Right lobe of liver (tissue), 6 donors: ENCODE measurements around the gene MED31. TPM values are rescaled to one million over a fixed set of nuclear protein-coding genes. Genes with fewer than 3 reads are reported as not detected.

Experiments
- ATAC-seq, 4 donors: fragments of 200-7000 bp; cut with Tn5 transposase; one replicate each; pipeline ENCODE4 v1.9.1; 2020; ENCODE audit warnings: mild to moderate bottlenecking in 4 of 4, moderate library complexity in 4 of 4
- DNase-seq, 3 donors: peaks; one replicate each; pipeline ENCODE4 v3.0.0-alpha.2; 2020
- H3K27ac ChIP-seq, 3 donors: fragments of 200-600 bp; one replicate each; pipeline ENCODE4 v1.8.0; 2022
- H3K27me3 ChIP-seq, 2 donors: fragments of 200-600 bp; one replicate each; pipeline ENCODE4 v1.8.0; 2022
- H3K36me3 ChIP-seq, 4 donors: fragments of 200-600 bp; sonication (generic) in 1 of 4; one replicate each; pipeline versions ENCODE4 v1.5.1 to v1.8.0; 2017 to 2022; ENCODE audit warnings: control low read depth in 1 of 4
- H3K4me1 ChIP-seq, 4 donors: fragments of 200-600 bp; sonication (generic) in 1 of 4; one replicate each; pipeline versions ENCODE4 v1.5.1 to v1.8.0; 2017 to 2022; ENCODE audit warnings: control low read depth in 1 of 4
- H3K4me3 ChIP-seq, 3 donors: fragments of 200-600 bp; one replicate each; pipeline ENCODE4 v1.8.0; 2022
- H3K9me3 ChIP-seq, 4 donors: fragments of 200-600 bp; sonication (generic) in 1 of 4; one replicate each; pipeline versions ENCODE4 v1.5.1 to v1.8.0; 2017 to 2022; ENCODE audit warnings: control low read depth in 1 of 4
- CTCF ChIP-seq, 4 donors: fragments of 200-600 bp in 3 of 4; fragments of 450-650 bp in 1 of 4; IDR thresholded peaks; one replicate each; pipeline versions ENCODE4 v1.5.1 to v1.8.0; 2016 to 2022; ENCODE audit warnings: antibody characterized with exemption in 4 of 4, mild to moderate bottlenecking in 2 of 4
- POLR2A ChIP-seq: fragments of 450-650 bp; IDR thresholded peaks from one replicate; pipeline ENCODE4 v1.6.1; 2017; ENCODE audit warnings: antibody characterized with exemption, mild to moderate bottlenecking
- WGBS: methylation state at CpG from one replicate; pipeline ENCODE4 v1.1.6; 2018; ENCODE audit warnings: low coverage, low lambda C conversion rate; ENCODE audit not compliant: insufficient coverage; ENCODE audit errors: missing lambda C conversion rate; 5-methylcytosine and 5-hydroxymethylcytosine counted together
- intact Hi-C, 2 donors: fragments of 100-400 bp; cut with DNase I; formaldehyde crosslinking; loops; one replicate each; pipeline versions ENCODE4 v1.11.2 to v1.14.1; 2022
- total RNA-seq, 6 experiments: library from RNA; depleted of rRNA in 2 of 6; stranded (reverse); fragments of >200 nt in 2 of 6; fragmentation: NEBNext Ultra II Directional in 3 of 6; extraction: Animal tissue kit (Norgen Biotek cat#: 25700) in 3 of 6; gene quantifications; one replicate each; pipeline versions ENCODE4 v1.1.0 to v1.2.4, GENCODE V29; 2016 to 2023
- donor health status: DM: no; HTN: yes; CAD: no.
- donor health status: DM: no; HTN: no; CAD: no.
- donor health status: DM: no; HTN: no; CAD: no.
- donor health status: DM: no; HTN: yes; CAD: no.
- donor health status: DM: no; HTN: yes; CAD: no.

The MED31 gene
- total RNA-seq, 6 experiments from 2014 or later: 3.5 to 10.7 (median 7.4) TPM

GRCh38 chr17:6651919-6652452 lies 581 bp upstream of the MED31 start:
- TF ChIP-seq POLR2A (peak; percentile 1), CTCF (IDR thresholded peaks at IDR 0.05) (no peak)
- Histone ChIP-seq H3K36me3 (peaks cover 0 to 21% (median 3%) of the 10 kb centered on the region in 4 donors), H3K4me1 (peaks cover 0 to 36% (median 12%) of the 10 kb centered on the region in 4 donors), H3K27ac (peak overlapping the region; percentile 82 to 96 (median 83)), H3K27me3 (no peaks in the 10 kb centered on the region), H3K4me3 (peak overlapping the region; percentile 65 to 91 (median 72)), H3K9me3 (no peaks in the 10 kb centered on the region)
- 20% methylated on average over 5 of the region's 47 CpGs for WGBS
- DNase-seq (peak; percentile 73 to 86 (median 78)), ATAC-seq (peak; percentile 46 to 59 (median 52))
- intact Hi-C loops: no loop called here

GRCh38 chr17:6648181-6648580 lies 3.2 kb downstream of the MED31 start:
- peak; percentile 21 to 35 (median 32) for TF ChIP-seq CTCF (IDR thresholded peaks at IDR 0.05)
- no peak for TF ChIP-seq POLR2A

GRCh38 chr17:6643451-6644125 lies 7.8 kb downstream of the MED31 start:
- DNase-seq (no peak), ATAC-seq (no peak)
- H3K9me3 ChIP-seq: no peaks in the 10 kb centered on the region
- no peak overlapping the region for H3K4me3 ChIP-seq
- intact Hi-C loops: no loop called here
- 100% methylated on average over 4 of the region's 5 CpGs for WGBS
- H3K4me1 ChIP-seq: peaks cover 0 to 40% (median 10%) of the 10 kb centered on the region in 4 donors
- TF ChIP-seq POLR2A (no peak), CTCF (IDR thresholded peaks at IDR 0.05) (no peak)
- H3K27ac ChIP-seq: no peak overlapping the region
- no peaks in the 10 kb centered on the region for H3K27me3 ChIP-seq
- peaks cover 0 to 27% (median 7%) of the 10 kb centered on the region in 4 donors for H3K36me3 ChIP-seq

More at GRCh38 chr17:6648181-6648580, 3.2 kb downstream of the MED31 start:
- H3K27ac ChIP-seq: no peak overlapping the region
- intact Hi-C loops: no loop called here
- H3K36me3 ChIP-seq: peaks cover 0 to 39% (median 5%) of the 10 kb centered on the region in 4 donors
- H3K27me3 ChIP-seq: no peaks in the 10 kb centered on the region
- ATAC-seq: no peak
- peaks cover 0 to 38% (median 7%) of the 10 kb centered on the region in 4 donors for H3K4me1 ChIP-seq
- DNase-seq: no peak
- H3K9me3 ChIP-seq: no peaks in the 10 kb centered on the region
- H3K4me3 ChIP-seq: no peak overlapping the region

DNA sequence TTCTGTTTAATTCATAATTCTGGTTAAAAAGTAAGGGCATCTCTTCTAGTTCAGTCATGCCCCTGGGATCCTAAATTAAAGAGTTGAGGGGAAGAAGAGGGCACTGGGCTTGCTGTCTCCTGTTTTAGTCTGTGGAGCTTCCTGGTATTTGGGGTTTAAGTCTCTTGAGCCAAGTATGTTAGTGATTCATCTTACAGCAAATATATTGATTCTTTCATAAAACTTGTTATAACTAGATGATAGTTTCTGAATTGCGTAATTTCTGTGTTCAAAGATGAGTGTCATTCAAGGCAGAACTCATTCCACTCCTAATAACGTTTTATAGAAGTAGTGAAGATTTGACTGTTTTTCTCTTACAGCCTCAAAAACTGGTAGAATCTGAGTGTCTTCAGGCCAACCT lies 8.8 kb downstream of the MED31 start:
- no peak overlapping the region for H3K4me3 ChIP-seq
- WGBS: 5% methylated on average over 2 of the region's 2 CpGs
- H3K36me3 ChIP-seq: peaks cover 0 to 22% (median 4%) of the 10 kb centered on the region in 4 donors
- H3K9me3 ChIP-seq: no peaks in the 10 kb centered on the region
- TF ChIP-seq CTCF (IDR thresholded peaks at IDR 0.05) (no peak), POLR2A (no peak)
- H3K27me3 ChIP-seq: no peaks in the 10 kb centered on the region
- ATAC-seq (peak in 1 of 4 donors; percentile 27), DNase-seq (no peak)
- peaks cover 0 to 31% (median 9%) of the 10 kb centered on the region in 4 donors for H3K4me1 ChIP-seq
- H3K27ac ChIP-seq: no peak overlapping the region
- intact Hi-C loops: no loop called here
